AG04449 (cell line): Measurements from ENCODE around the gene ZNFX1.
A peak's percentile ranks its signal among the peaks of the same experiment; 100 is the strongest.

Experiments used
- CTCF ChIA-PET: fragments of 350-600 bp; formaldehyde crosslinking; extraction: SDS; loops from one replicate; lab custom pipeline; 2021; ENCODE audit warnings: antibody characterized with exemption; lab: Yijun Ruan, JAX
- POLR2A ChIA-PET: fragments of 400-600, 350-600 bp; formaldehyde crosslinking; extraction: SDS; loops from one replicate; lab custom pipeline; 2020; ENCODE audit warnings: antibody characterized with exemption, inconsistent platforms; lab: Yijun Ruan, JAX
- DNase-seq: peaks from one replicate; pipeline ENCODE4 v3.0.0-alpha.2; 2010; ENCODE audit warnings: low read depth, low spot score
- H3K4me3 ChIP-seq: 2 replicates; pipeline ENCODE4 v1.5.1; 2011; ENCODE audit warnings: low read depth, mild to moderate bottlenecking, control low read depth, low read length
- CTCF ChIP-seq: IDR thresholded peaks from one replicate; pipeline ENCODE4 v1.5.1; 2011; ENCODE audit warnings: mild to moderate bottlenecking, moderate library complexity, low read length, control low read depth, inconsistent platforms; ENCODE audit not compliant: insufficient read depth; ENCODE audit errors: missing control alignments

ZNFX1 gene

GRCh38 chr20:49247169-49247723 lies 30.6 kb downstream of the ZNFX1 start:
- no peak for TF ChIP-seq CTCF
- ChIA-PET CTCF (interaction anchor here (1.3 to 10.6 kb wide), 10 partner anchors 10 to 289 kb away, joined by 4 to 191 read pairs (median 18); no protein-coding TSS in a partner anchor), POLR2A (no interaction called here)
- DNase-seq: no peak
- no peak overlapping the region for H3K4me3 ChIP-seq

GRCh38 chr20:49245921-49246740 lies 31.7 kb downstream of the ZNFX1 start:
- no peak overlapping the region for H3K4me3 ChIP-seq
- ChIA-PET POLR2A (interaction anchor here (0.7 to 1.4 kb wide), 2 partner anchors 8 to 32 kb away, joined by 3 to 5 read pairs; partner anchors contain the start of gene ZNFX1), CTCF (interaction anchor here (0.6 to 10.6 kb wide), 27 partner anchors 8 to 290 kb away, joined by 3 to 191 read pairs (median 4); no protein-coding TSS in a partner anchor)
- peak; percentile 17 for DNase-seq
- peak; percentile 59 for TF ChIP-seq CTCF

- no peak for DNase-seq
- ChIA-PET POLR2A (interaction anchor here (0.9 to 1.5 kb wide), 2 partner anchors 9 to 19 kb away, joined by 3 to 5 read pairs; no protein-coding TSS in a partner anchor), CTCF (interaction anchor here (1.1 to 3.1 kb wide), 6 partner anchors 9 to 105 kb away, joined by 3 to 31 read pairs (median 6); no protein-coding TSS in a partner anchor)
- no peak for TF ChIP-seq CTCF
- no peak overlapping the region for H3K4me3 ChIP-seq
These were observed 40.3 kb downstream of the ZNFX1 start for GRCh38 chr20:49237531-49237930.

GRCh38 chr20:49236301-49236700 lies 41.6 kb downstream of the ZNFX1 start:
- H3K4me3 ChIP-seq: no peak overlapping the region
- POLR2A ChIA-PET: no interaction called here
- no peak for TF ChIP-seq CTCF
- no peak for DNase-seq
- CTCF ChIA-PET: interaction anchor here (1.3 to 3.1 kb wide), 3 partner anchors 10 to 87 kb away, joined by 3 to 31 read pairs (median 9); no protein-coding TSS in a partner anchor

GRCh38 chr20:49234831-49235230 lies 43.0 kb downstream of the ZNFX1 start:
- no peak for DNase-seq
- CTCF ChIA-PET: interaction anchor here (1.2 to 1.6 kb wide), 3 partner anchors 8 to 11 kb away, joined by 3 to 7 read pairs (median 3); no protein-coding TSS in a partner anchor
- no peak overlapping the region for H3K4me3 ChIP-seq
- POLR2A ChIA-PET: no interaction called here
- no peak for TF ChIP-seq CTCF

- H3K4me3 ChIP-seq: no peak overlapping the region
- no peak for DNase-seq
- ChIA-PET CTCF (no interaction called here), POLR2A (no interaction called here)
- TF ChIP-seq CTCF: no peak
These were observed 44.6 kb downstream of the ZNFX1 start for GRCh38 chr20:49233226-49233625.
